Tibial nerve (tissue), 4 donors: ENCODE measurements around the gene MLLT10. TPM values are rescaled to one million over a fixed set of nuclear protein-coding genes. Genes with fewer than 3 reads are reported as not detected.

Experiments used
- DNase-seq, 2 donors: peaks; one replicate each; pipeline ENCODE4 v3.0.0-alpha.2; 2019; ENCODE audit warnings: low spot score in 2 of 2
- H3K27ac ChIP-seq, 4 donors: fragments of 200-600 bp; sonication (generic) in 3 of 4; one replicate each; pipeline ENCODE4 v1.5.1; 2017 to 2019; ENCODE audit warnings: mild to moderate bottlenecking in 1 of 4
- H3K27me3 ChIP-seq, 2 donors: fragments of 200-600 bp; sonication (generic) in 1 of 2; one replicate each; pipeline versions ENCODE4 v1.5.1 to v1.6.0; 2017 to 2019
- H3K36me3 ChIP-seq, 3 donors: fragments of 200-600 bp; sonication (generic); one replicate each; pipeline ENCODE4 v1.5.1; 2018 to 2019
- H3K4me1 ChIP-seq, 4 donors: fragments of 200-600 bp; sonication (generic) in 3 of 4; one replicate each; pipeline ENCODE4 v1.5.1; 2017 to 2019
- H3K4me3 ChIP-seq, 4 donors: fragments of 200-600 bp; sonication (generic) in 3 of 4; one replicate each; pipeline ENCODE4 v1.5.1; 2017 to 2019; ENCODE audit warnings: mild to moderate bottlenecking in 1 of 4, moderate library complexity in 1 of 4
- H3K9me3 ChIP-seq, 4 donors: fragments of 200-600 bp; sonication (generic) in 3 of 4; one replicate each; pipeline ENCODE4 v1.5.1; 2017 to 2019
- EP300 ChIP-seq, 2 donors: sonication (generic); formaldehyde crosslinking; IDR thresholded peaks; one replicate each; pipeline ENCODE4 v1.6.1; 2017; ENCODE audit warnings: antibody characterized with exemption in 2 of 2, mild to moderate bottlenecking in 1 of 2
- POLR2A ChIP-seq, 2 donors: fragments of 450-650 bp; IDR thresholded peaks; one replicate each; pipeline ENCODE4 v1.6.1; 2017; ENCODE audit warnings: antibody characterized with exemption in 2 of 2, mild to moderate bottlenecking in 2 of 2, moderate library complexity in 2 of 2
- WGBS, 2 donors: methylation state at CpG; one replicate each; pipeline ENCODE4 v1.1.5; 2018; 5-methylcytosine and 5-hydroxymethylcytosine counted together
- small RNA-seq: library from RNA; depleted of rRNA; stranded (forward); fragments of <200 nt; gene quantifications from one replicate; pipeline ENCODE3, GENCODE V24; 2016
- total RNA-seq, 4 donors: library from RNA; depleted of rRNA; stranded (reverse); fragments of >200 nt; gene quantifications; one replicate each; pipeline ENCODE4 v1.1.0, GENCODE V29; 2016
- TF ChIP-seq, protein P1 (sequence below), 5 experiments: fragments of 200-600 bp in 3 of 5; fragments of 450-650 bp in 2 of 5; sonication (generic) in 3 of 5; IDR thresholded peaks; one replicate each; pipeline ENCODE4 v1.5.1; 2016 to 2019; ENCODE audit warnings: antibody characterized with exemption in 5 of 5, mild to moderate bottlenecking in 3 of 5, moderate library complexity in 2 of 5

MLLT10 gene
- total RNA-seq, 4 donors from 2014 or later, result 40.6 to 60.9 (median 47.5) TPM

DNA sequence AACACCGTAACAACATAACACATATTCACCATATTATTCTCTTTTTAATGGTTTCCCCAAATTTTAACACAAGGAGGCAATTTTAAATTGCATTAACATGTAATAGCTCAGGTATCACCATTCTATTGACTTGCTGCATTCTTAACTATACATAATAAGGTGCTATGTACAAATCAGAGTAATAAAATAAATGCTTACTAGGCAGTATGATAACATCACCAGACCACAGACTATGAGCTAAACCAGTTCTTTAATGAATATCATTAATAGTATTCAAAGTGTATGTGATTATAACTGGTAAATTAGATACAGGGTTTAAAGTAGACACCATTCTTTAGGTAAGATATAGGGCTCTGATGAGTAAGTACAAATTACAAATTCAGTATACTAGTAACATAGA is 242.9 kb downstream of the MLLT10 start:
- Histone ChIP-seq H3K36me3 (peaks cover 0 to 16% (median 0%) of the 10 kb centered on the region in 3 donors), H3K4me1 (no peaks in the 10 kb centered on the region), H3K9me3 (no peaks in the 10 kb centered on the region), H3K27me3 (no peaks in the 10 kb centered on the region), H3K4me3 (no peak overlapping the region), H3K27ac (no peak overlapping the region)
- TF ChIP-seq, protein P1, sequence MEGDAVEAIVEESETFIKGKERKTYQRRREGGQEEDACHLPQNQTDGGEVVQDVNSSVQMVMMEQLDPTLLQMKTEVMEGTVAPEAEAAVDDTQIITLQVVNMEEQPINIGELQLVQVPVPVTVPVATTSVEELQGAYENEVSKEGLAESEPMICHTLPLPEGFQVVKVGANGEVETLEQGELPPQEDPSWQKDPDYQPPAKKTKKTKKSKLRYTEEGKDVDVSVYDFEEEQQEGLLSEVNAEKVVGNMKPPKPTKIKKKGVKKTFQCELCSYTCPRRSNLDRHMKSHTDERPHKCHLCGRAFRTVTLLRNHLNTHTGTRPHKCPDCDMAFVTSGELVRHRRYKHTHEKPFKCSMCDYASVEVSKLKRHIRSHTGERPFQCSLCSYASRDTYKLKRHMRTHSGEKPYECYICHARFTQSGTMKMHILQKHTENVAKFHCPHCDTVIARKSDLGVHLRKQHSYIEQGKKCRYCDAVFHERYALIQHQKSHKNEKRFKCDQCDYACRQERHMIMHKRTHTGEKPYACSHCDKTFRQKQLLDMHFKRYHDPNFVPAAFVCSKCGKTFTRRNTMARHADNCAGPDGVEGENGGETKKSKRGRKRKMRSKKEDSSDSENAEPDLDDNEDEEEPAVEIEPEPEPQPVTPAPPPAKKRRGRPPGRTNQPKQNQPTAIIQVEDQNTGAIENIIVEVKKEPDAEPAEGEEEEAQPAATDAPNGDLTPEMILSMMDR (IDR thresholded peaks at IDR 0.05), result no peak
- DNase-seq, result no peak
- 98% methylated on average over 1 of the region's 1 CpG for WGBS, 2 donors

DNA sequence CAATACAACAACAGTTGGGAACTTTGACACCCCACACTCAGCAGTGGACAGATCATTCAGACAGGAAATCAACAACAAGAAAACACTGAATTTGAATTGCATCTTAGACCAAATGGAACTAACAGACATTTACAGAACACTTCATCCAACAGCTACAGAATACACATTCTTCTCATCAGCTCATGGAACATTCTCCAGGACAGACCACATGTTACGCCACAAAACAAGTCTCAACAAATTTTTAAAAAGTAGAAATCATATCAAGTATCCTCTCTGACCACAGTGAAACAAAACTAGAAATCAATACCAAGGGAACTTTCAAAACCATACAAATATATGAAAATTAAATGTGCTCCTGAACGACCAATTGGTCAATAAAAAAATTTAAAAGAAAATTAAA is 257.2 kb downstream of the MLLT10 start:
- TF ChIP-seq, protein P1 (IDR thresholded peaks at IDR 0.05), result no peak
- TF ChIP-seq POLR2A (IDR thresholded peaks at IDR 0.05) (no peak), EP300 (IDR thresholded peaks at IDR 0.05) (no peak)
- H3K36me3 ChIP-seq, result peaks cover 0 to 9% (median 0%) of the 10 kb centered on the region in 3 donors
- 93 to 99% methylated on average over 2 of the region's 2 CpGs for whole genome bisulfite sequencing, 2 donors
- H3K4me1 ChIP-seq, result no peaks in the 10 kb centered on the region
- peaks cover 0 to 18% (median 5%) of the 10 kb centered on the region in 4 donors for H3K9me3 ChIP-seq
- H3K27ac ChIP-seq, result no peak overlapping the region
- H3K27me3 ChIP-seq, result no peaks in the 10 kb centered on the region
- no peak overlapping the region for H3K4me3 ChIP-seq
- DNase-seq, result no peak

Small RNAs within 50 kb of the gene (small RNA-seq; reads per million reads assigned to genes)
- gene MIR1915 (not detected), gene RN7SKP219 (not detected), gene RNU6-1141P (not detected), gene RNU6-306P (not detected)

Other genes starting within 250 kb of the MLLT10 start
- gene SKIDA1, start 8.6 kb upstream of the MLLT10 start, total RNA-seq, result 1 to 10 TPM in 3 of 4 donors, under 1 TPM in 1; 0.39 to 5.2 (median 2.3) TPM